IPS-NIHi7 (cell line): ENCODE results near the gene FKBP7.
"Not testable (repeated sequence)": the region's sequence is repeated elsewhere in the genome, so short reads cannot be mapped to it uniquely, and the experiment has no call there.

Experiments used
- DNase-seq: peaks from one replicate; pipeline ENCODE4 v3.0.0; 2012; ENCODE audit warnings: mixed read lengths; ENCODE audit errors: extremely low spot score

Gene FKBP7

GRCh38 chr2:178449700-178450523 is 28.5 kb downstream of the FKBP7 start:
- no peak for DNase-seq

- DNase-seq = no peak
These were observed 29.3 kb downstream of the FKBP7 start for GRCh38 chr2:178448968-178449661.

GRCh38 chr2:178441426-178441825 is 37.0 kb downstream of the FKBP7 start:
- no peak for DNase-seq

- DNase-seq = no peak
These were observed 41.7 kb downstream of the FKBP7 start for GRCh38 chr2:178436662-178437061.

DNA sequence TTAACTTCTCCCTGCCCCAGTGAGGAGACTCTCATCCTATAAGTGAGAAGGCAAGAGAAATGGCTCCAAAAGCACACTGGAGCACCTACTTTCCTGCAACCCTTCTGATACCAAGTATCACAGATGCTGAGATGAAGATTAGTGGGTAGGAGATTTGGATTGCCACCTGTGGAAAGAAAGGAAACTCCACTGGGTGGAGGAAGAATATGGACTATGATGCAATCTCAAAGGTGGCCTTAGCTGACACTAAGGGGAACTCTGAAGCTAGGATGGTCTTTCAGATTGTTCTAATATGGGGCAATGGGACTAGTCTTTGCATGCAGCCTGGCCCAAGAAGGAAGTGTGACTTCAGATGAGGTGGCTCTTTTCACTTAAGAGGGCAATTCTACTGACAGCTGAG is 49.1 kb downstream of the FKBP7 start:
- no peak for DNase-seq

DNA sequence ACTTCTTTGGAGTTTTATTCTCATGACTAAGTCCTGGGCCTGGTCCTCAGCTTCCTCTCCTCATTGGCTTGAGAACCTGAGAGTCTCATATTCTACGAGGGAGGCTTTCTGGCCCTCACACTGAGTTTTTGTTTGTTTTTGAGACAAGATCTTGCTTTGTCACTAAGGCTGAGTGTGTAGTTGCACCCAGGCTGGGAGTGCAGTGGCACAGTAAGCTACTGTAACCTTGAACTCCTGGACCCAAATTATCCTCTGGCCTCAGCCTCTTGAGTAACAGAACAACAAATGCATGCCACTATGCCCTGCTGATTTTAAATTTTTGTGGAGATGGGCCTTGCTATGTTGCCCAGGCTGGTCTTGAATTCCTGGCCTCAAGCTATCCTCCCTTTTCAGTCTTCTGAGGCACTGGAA is 50.0 kb downstream of the FKBP7 start:
- no peak for DNase-seq

GRCh38 chr2:178427458-178427857 is 50.9 kb downstream of the FKBP7 start:
- no peak for DNase-seq

GRCh38 chr2:178426388-178426787 is 52.0 kb downstream of the FKBP7 start:
- DNase-seq = no peak

GRCh38 chr2:178425255-178425827 is 53.1 kb downstream of the FKBP7 start:
- DNase-seq = no peak

GRCh38 chr2:178423746-178424145 is 54.7 kb downstream of the FKBP7 start:
- not testable (repeated sequence) for DNase-seq

- DNase-seq = no peak
These were observed 56.3 kb downstream of the FKBP7 start for GRCh38 chr2:178422097-178422496.

GRCh38 chr2:178420463-178420999 is 57.9 kb downstream of the FKBP7 start:
- no peak for DNase-seq

DNA sequence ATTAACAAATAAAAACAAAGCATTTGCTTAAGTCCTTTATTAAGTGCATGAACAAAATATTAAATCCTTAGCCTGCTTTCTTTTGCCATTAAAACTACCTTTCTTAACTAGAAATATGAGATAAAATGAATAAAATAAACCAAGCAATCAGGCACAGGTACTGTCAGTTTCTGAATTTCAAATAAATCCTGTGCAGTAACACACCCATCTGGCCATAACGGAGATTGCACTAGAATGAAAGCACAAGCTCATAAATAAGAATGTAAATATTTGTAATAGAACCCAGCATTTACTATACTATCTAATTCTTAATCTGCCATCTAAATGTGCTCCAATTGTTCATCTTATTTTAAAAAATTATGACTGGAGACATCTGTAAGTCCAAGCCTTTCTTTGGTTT is 59.3 kb downstream of the FKBP7 start:
- DNase-seq = no peak

DNA sequence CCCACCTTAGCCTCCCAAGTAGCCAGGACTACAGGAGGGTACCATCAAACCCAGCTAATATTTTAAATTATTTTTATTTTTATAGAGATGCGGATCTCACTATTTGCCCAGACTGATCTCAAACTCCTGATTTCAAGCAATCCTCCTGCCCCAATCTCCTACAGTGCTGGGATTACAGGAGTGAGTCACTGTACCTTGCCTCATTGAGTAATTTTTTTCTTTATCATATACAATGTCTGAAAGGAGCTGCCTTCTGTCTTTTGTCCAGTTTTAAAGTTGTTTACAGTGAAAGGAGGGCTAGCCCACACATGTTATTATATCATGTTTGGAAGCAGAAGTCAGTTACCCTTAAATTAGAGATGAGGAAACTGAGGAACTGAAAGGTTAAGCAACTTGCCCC is 60.0 kb downstream of the FKBP7 start:
- no peak for DNase-seq

- DNase-seq = no peak
These were observed 60.5 kb downstream of the FKBP7 start for GRCh38 chr2:178417916-178418315.

DNA sequence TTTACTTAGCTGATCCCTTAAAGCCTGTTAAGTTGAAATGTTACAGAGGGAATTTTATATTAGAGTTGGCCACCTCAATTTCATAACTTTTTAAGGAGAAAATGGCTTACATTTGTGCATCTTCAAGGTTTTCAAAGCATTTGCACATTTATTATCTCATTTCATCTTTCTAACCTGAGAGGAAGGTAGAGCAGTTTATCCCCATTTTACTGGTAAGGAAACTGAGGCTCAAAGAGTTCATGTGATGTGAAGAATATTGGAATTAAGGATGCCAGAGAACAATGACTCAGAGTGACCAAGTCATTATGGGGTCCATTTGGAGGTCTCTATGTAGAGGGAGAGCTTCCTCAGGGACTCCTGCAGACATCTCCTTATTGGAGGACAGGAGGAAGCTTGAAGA is 62.4 kb downstream of the FKBP7 start:
- DNase-seq = no peak

DNA sequence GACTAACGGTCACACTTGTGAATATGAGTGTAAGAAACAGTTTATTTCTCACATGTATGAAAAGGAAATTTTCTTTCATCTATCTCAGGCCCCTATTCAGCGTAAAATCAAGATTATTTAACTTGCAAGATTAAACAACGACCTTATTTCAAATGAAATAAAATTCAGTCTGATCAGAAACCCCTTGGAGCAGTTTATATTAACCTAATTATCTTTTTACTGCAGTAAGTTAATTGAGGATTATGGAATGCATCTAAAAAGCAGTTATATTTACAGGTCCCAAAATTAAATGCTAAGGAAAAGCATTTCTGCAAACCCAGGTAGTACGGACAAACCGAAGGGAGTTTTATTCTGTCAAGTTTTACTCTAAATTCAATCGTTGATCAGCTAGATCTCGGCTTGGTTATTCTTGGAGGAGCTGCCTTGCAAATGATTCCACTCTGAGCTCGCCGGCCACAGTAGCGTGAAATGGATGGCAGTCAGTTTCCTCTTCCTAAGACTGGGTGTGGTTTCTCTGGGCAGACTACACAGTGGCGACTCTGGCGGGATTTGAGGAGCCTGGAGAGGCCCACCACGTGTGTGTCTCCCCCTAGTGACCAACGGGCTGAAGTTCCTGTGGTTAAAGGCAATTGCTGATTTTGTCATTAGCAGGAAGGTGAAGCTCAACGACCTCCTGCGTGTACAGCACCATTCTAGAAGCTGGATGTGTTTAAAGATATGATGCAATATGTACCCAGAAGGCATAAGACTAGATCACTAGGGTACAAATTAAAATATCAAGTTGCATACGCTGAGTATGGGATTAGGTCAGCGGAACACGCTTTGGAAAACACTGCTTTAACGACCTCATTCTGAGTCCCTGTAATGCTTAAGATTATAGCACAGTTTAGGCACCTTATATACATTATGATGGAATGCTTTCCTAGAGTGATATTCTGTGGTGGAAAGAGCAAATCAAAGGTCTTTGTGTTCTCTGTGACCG is 63.8 kb downstream of the FKBP7 start:
- DNase-seq = peak; percentile 86
